GM23338 (cell line): ENCODE results near the gene LRMDA. TPM values are rescaled to one million over a fixed set of nuclear protein-coding genes. Genes with fewer than 3 reads are reported as not detected.

Source experiments
- ATAC-seq: fragments of 200-7000 bp; cut with Tn5 transposase; 3 replicates; pipeline ENCODE4 v1.9.1; 2020
- DNase-seq: peaks from one replicate; pipeline ENCODE4 v3.0.0-alpha.2; 2015; ENCODE audit warnings: low spot score
- H2AFZ ChIP-seq: fragments of 200-600 bp; sonication (generic); 2 replicates; pipeline ENCODE4 v1.8.0; 2016; ENCODE audit warnings: antibody characterized with exemption, mild to moderate bottlenecking, moderate library complexity
- H3F3A ChIP-seq: fragments of 200-600 bp; sonication (generic); replicated peaks from 2 replicates; pipeline ENCODE4 v1.8.0; 2017; ENCODE audit warnings: antibody characterized with exemption, mixed run types, low read depth
- H3K27ac ChIP-seq: fragments of 200-600 bp; sonication (generic); 2 replicates; pipeline ENCODE4 v1.6.1; 2016; ENCODE audit warnings: low read depth
- H3K27me3 ChIP-seq: fragments of 200-600 bp; sonication (generic); 2 replicates; pipeline ENCODE4 v1.8.0; 2016; ENCODE audit warnings: mild to moderate bottlenecking, mixed run types, moderate library complexity; ENCODE audit not compliant: insufficient read depth
- H3K36me3 ChIP-seq: fragments of 200-600 bp; sonication (generic); 2 replicates; pipeline ENCODE4 v1.8.0; 2016; ENCODE audit warnings: mild to moderate bottlenecking; ENCODE audit not compliant: insufficient read depth
- H3K4me1 ChIP-seq: fragments of 200-600 bp; sonication (generic); 2 replicates; pipeline ENCODE4 v1.8.0; 2016; ENCODE audit warnings: mild to moderate bottlenecking, moderate library complexity; ENCODE audit not compliant: insufficient read depth
- H3K4me2 ChIP-seq: fragments of 200-600 bp; sonication (generic); 2 replicates; pipeline ENCODE4 v1.7.1; 2017; ENCODE audit warnings: mixed run types
- H3K4me3 ChIP-seq: fragments of 200-600 bp; sonication (generic); 2 replicates; pipeline ENCODE4 v1.6.1; 2016; ENCODE audit warnings: mixed run types
- H3K79me2 ChIP-seq: fragments of 200-600 bp; sonication (generic); replicated peaks from 2 replicates; pipeline ENCODE4 v1.8.0; 2017; ENCODE audit warnings: mild to moderate bottlenecking; ENCODE audit not compliant: insufficient read depth
- H3K9me2 ChIP-seq: fragments of 200-600 bp; sonication (generic); 2 replicates; pipeline ENCODE4 v1.8.0; 2017; ENCODE audit not compliant: insufficient read depth
- H4K20me1 ChIP-seq: fragments of 200-600 bp; sonication (generic); replicated peaks from 2 replicates; pipeline ENCODE4 v1.8.0; 2017; ENCODE audit warnings: mild to moderate bottlenecking; ENCODE audit not compliant: insufficient read depth
- H3K27ac Mint-ChIP-seq: 2 replicates; pipeline ENCODE4 v1.8.0; 2020; ENCODE audit warnings: inconsistent platforms, mild to moderate bottlenecking, moderate library complexity, mixed read lengths
- H3K27me3 Mint-ChIP-seq: 3 replicates; pipeline ENCODE4 v1.8.0; 2022; ENCODE audit warnings: low read depth, mild to moderate bottlenecking, moderate library complexity, mixed read lengths, inconsistent platforms; ENCODE audit not compliant: insufficient read depth, poor library complexity
- H3K36me3 Mint-ChIP-seq: 3 replicates; pipeline ENCODE4 v1.8.0; 2021; ENCODE audit warnings: low read depth, mild to moderate bottlenecking, inconsistent platforms, moderate library complexity, mixed read lengths
- H3K4me1 Mint-ChIP-seq: 3 replicates; pipeline ENCODE4 v1.8.0; 2020; ENCODE audit warnings: mild to moderate bottlenecking, inconsistent platforms, mixed read lengths
- H3K4me3 Mint-ChIP-seq: 3 replicates; pipeline ENCODE4 v1.8.0; 2021; ENCODE audit warnings: moderate library complexity, mild to moderate bottlenecking, inconsistent platforms, mixed read lengths
- H3K9me3 Mint-ChIP-seq: 3 replicates; pipeline ENCODE4 v1.8.0; 2020; ENCODE audit warnings: moderate library complexity, mild to moderate bottlenecking, inconsistent platforms, mixed read lengths
- CREB1 ChIP-seq: fragments of 250-450 bp; sonication (Bioruptor Pico); IDR thresholded peaks from 2 replicates; pipeline ENCODE4 v1.5.0; 2020; ENCODE audit warnings: low read depth, mild to moderate bottlenecking, moderate library complexity
- EZH2 ChIP-seq: fragments of 200-600 bp; sonication (generic); IDR thresholded peaks from one replicate; pipeline ENCODE4 v1.8.0; 2017; ENCODE audit warnings: antibody characterized with exemption, mild to moderate bottlenecking, low read depth; ENCODE audit not compliant: unreplicated experiment
- EZH2phosphoT487 ChIP-seq: fragments of 200-600 bp; sonication (generic); IDR thresholded peaks from one replicate; pipeline ENCODE4 v1.8.1; 2018; ENCODE audit warnings: antibody characterized with exemption; ENCODE audit not compliant: unreplicated experiment
- NANOG ChIP-seq: IDR thresholded peaks from 2 replicates; pipeline ENCODE4 v1.6.1; 2016; ENCODE audit warnings: antibody characterized with exemption, borderline replicate concordance
- POLR2AphosphoS5 ChIP-seq: IDR thresholded peaks from 2 replicates; pipeline ENCODE4 v1.6.1; 2016; ENCODE audit warnings: antibody characterized with exemption, low read depth
- polyA plus RNA-seq: library from polyadenylated mRNA; unstranded; fragments of >200 nt; fragmentation: Nextera tagmentation; extraction: Ambion mirVana; gene quantifications from 2 replicates; pipeline ENCODE4 v1.2.1, GENCODE V29; 2016
- total RNA-seq: library from RNA; depleted of rRNA; stranded (reverse); fragments of >200 nt; shearing (Covaris generic); gene quantifications from 2 replicates; pipeline ENCODE4 v1.2.3, GENCODE V29; 2014
- TF ChIP-seq, protein P1 (sequence below), 2 experiments: fragments of 200-600 bp in 1 of 2; sonication (generic) in 1 of 2; conservative IDR thresholded peaks; 2 replicates each; pipeline versions ENCODE4 v1.5.1 to v1.6.1; 2016 to 2017; ENCODE audit warnings: antibody characterized with exemption in 2 of 2, low read depth in 2 of 2, mild to moderate bottlenecking in 2 of 2, moderate library complexity in 1 of 2
- TF ChIP-seq, protein P2 (sequence below): IDR thresholded peaks from one replicate; pipeline ENCODE4 v1.6.1; 2018; ENCODE audit warnings: antibody characterized with exemption; ENCODE audit not compliant: unreplicated experiment

LRMDA gene
- total and polyA plus RNA-seq, 2 experiments from 2014 or later, result 0.90 to 1.8 TPM

DNA sequence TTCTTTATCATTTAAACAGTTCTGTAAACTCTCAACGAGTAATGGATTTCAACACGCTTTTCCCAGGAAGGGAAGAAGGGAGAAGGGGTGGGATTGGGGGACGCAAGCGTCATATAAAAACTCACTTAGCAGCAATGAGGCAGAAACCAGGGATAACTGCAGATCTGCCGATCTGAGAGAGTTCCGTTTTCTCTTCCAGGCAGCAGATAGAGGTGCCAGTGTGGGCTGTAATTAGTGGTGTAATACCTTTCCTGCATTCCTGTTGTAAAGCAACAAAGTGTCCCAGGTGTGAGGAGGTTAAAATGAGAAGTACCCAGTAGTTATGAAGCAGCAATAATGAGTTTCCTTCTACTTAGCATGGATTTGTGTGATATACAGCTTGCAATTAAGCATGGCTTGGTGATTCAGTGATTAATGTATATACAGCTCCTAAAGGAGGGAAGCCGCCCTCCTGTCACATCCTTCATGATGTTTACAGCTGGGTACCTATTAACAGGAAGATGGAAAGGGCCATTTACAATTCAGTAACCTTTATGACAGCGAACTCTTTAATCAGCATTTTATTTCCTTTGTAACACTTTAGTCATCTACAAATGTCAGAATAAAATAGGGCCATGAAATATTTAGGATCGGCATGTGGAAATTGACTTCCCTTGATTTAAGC, 271.9 kb downstream of the LRMDA start:
- H3K4me1 Mint-ChIP-seq, result peaks cover 11% of the 10 kb centered on the region
- peaks cover 15% of the 10 kb centered on the region for H3K4me1 ChIP-seq
- ATAC-seq, result no peak
- no peaks in the 10 kb centered on the region; the same call in 2 of the 3 replicates for H3K9me3 Mint-ChIP-seq
- H3K4me2 ChIP-seq, result no peak overlapping the region
- H3K4me3 Mint-ChIP-seq, result no peak overlapping the region
- H3F3A ChIP-seq, result no peaks in the 10 kb centered on the region
- H3K36me3 ChIP-seq, result no peaks in the 10 kb centered on the region; the same call in 1 of the 2 replicates
- no peak overlapping the region for H3K4me3 ChIP-seq
- H3K9me2 ChIP-seq, result no peaks in the 10 kb centered on the region
- no peaks in the 10 kb centered on the region for H3K36me3 Mint-ChIP-seq
- TF ChIP-seq EZH2phosphoT487 (no peak), EZH2 (no peak), NANOG (no peak), POLR2AphosphoS5 (no peak), CREB1 (CRISPR knock-in tag) (no peak)
- TF ChIP-seq, protein P1, sequence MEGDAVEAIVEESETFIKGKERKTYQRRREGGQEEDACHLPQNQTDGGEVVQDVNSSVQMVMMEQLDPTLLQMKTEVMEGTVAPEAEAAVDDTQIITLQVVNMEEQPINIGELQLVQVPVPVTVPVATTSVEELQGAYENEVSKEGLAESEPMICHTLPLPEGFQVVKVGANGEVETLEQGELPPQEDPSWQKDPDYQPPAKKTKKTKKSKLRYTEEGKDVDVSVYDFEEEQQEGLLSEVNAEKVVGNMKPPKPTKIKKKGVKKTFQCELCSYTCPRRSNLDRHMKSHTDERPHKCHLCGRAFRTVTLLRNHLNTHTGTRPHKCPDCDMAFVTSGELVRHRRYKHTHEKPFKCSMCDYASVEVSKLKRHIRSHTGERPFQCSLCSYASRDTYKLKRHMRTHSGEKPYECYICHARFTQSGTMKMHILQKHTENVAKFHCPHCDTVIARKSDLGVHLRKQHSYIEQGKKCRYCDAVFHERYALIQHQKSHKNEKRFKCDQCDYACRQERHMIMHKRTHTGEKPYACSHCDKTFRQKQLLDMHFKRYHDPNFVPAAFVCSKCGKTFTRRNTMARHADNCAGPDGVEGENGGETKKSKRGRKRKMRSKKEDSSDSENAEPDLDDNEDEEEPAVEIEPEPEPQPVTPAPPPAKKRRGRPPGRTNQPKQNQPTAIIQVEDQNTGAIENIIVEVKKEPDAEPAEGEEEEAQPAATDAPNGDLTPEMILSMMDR (conservative IDR thresholded peaks at IDR 0.05; ENCODE audit: low read depth in 2 of 2), result no peak
- no peaks in the 10 kb centered on the region for H4K20me1 ChIP-seq
- no peak overlapping the region for H3K27ac ChIP-seq
- peaks cover 4% of the 10 kb centered on the region for H3K27me3 Mint-ChIP-seq
- no peaks in the 10 kb centered on the region for H3K79me2 ChIP-seq
- no peak overlapping the region for H2AFZ ChIP-seq
- no peak for DNase-seq
- no peak overlapping the region for H3K27ac Mint-ChIP-seq
- no peaks in the 10 kb centered on the region for H3K27me3 ChIP-seq

DNA sequence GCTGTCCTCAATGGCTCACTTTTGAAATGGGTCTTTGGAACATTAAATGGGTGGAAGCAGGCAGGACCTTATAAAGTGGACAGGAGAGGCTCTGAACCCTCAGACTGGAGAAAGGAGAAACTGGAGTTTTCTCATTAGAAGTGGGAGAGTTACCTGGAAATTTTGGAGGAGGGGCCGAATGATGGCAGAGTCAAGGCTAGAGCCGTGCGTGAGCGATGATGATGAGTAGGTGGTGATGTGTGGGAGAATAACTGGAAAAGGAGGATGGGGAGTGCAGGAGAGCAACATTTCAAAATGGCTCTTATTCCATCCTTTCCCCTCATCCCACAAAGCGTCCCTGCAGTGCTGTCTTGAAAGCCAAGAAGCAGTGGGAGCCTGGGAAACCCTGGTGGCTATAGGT, 274.0 kb downstream of the LRMDA start:
- H3K4me3 Mint-ChIP-seq, result no peak overlapping the region
- ATAC-seq (no peak), DNase-seq (no peak)
- Histone ChIP-seq H3K36me3 (no peaks in the 10 kb centered on the region; the same call in 1 of the 2 replicates), H3K9me2 (no peaks in the 10 kb centered on the region), H3K27ac (no peak overlapping the region), H3K4me3 (no peak overlapping the region), H3K4me1 (peaks cover 30% of the 10 kb centered on the region), H3K79me2 (no peaks in the 10 kb centered on the region), H3F3A (no peaks in the 10 kb centered on the region), H3K4me2 (no peak overlapping the region), H3K27me3 (no peaks in the 10 kb centered on the region), H4K20me1 (no peaks in the 10 kb centered on the region), H2AFZ (no peak overlapping the region)
- no peaks in the 10 kb centered on the region for H3K9me3 Mint-ChIP-seq
- peaks cover 4% of the 10 kb centered on the region for H3K27me3 Mint-ChIP-seq
- no peak for TF ChIP-seq EZH2phosphoT487
- TF ChIP-seq, protein P1 (conservative IDR thresholded peaks at IDR 0.05; ENCODE audit: low read depth in 2 of 2), result no peak
- TF ChIP-seq, protein P2, sequence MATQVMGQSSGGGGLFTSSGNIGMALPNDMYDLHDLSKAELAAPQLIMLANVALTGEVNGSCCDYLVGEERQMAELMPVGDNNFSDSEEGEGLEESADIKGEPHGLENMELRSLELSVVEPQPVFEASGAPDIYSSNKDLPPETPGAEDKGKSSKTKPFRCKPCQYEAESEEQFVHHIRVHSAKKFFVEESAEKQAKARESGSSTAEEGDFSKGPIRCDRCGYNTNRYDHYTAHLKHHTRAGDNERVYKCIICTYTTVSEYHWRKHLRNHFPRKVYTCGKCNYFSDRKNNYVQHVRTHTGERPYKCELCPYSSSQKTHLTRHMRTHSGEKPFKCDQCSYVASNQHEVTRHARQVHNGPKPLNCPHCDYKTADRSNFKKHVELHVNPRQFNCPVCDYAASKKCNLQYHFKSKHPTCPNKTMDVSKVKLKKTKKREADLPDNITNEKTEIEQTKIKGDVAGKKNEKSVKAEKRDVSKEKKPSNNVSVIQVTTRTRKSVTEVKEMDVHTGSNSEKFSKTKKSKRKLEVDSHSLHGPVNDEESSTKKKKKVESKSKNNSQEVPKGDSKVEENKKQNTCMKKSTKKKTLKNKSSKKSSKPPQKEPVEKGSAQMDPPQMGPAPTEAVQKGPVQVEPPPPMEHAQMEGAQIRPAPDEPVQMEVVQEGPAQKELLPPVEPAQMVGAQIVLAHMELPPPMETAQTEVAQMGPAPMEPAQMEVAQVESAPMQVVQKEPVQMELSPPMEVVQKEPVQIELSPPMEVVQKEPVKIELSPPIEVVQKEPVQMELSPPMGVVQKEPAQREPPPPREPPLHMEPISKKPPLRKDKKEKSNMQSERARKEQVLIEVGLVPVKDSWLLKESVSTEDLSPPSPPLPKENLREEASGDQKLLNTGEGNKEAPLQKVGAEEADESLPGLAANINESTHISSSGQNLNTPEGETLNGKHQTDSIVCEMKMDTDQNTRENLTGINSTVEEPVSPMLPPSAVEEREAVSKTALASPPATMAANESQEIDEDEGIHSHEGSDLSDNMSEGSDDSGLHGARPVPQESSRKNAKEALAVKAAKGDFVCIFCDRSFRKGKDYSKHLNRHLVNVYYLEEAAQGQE, result no peak
- no peaks in the 10 kb centered on the region for H3K36me3 Mint-ChIP-seq
- H3K4me1 Mint-ChIP-seq, result peaks cover 30% of the 10 kb centered on the region
- H3K27ac Mint-ChIP-seq, result no peak overlapping the region; the same call in 1 of the 2 replicates
